IMR-90 (cell line): ENCODE results near the gene ABCC5. TPM values are rescaled to one million over a fixed set of nuclear protein-coding genes. Genes with fewer than 3 reads are reported as not detected.

Experiments
- ATAC-seq: fragments of 200-7000 bp; cut with Tn5 transposase; 2 replicates; pipeline ENCODE4 v1.9.1; 2020; ENCODE audit warnings: low read depth, mild to moderate bottlenecking, moderate library complexity
- BruUV-seq: library from RNA; stranded (reverse); fragments of 400-500 nt; replicated peaks from 2 replicates; lab custom pipeline; 2021; lab: Mats Ljungman, UMichigan
- CTCF ChIA-PET: fragments of 300-600 bp; formaldehyde crosslinking; extraction: SDS; loops from one replicate; lab custom pipeline; 2021; ENCODE audit warnings: antibody characterized with exemption; lab: Yijun Ruan, JAX
- POLR2A ChIA-PET: fragments of 300-600 bp; sonication (Branson Sonifier 250); formaldehyde crosslinking; loops from one replicate; lab custom pipeline; 2022; ENCODE audit warnings: antibody characterized with exemption; ENCODE audit not compliant: unreplicated experiment; lab: Charles Lee
- DNase-seq: peaks from one replicate; pipeline ENCODE4 v3.0.0; 2013
- H2AFZ ChIP-seq: replicated peaks from 2 replicates; pipeline ENCODE3; 2013; ENCODE audit warnings: low read length, mild to moderate bottlenecking; ENCODE audit not compliant: poor library complexity
- H2AK5ac ChIP-seq: 2 replicates; pipeline ENCODE4 v1.6.1; 2013; ENCODE audit warnings: low read depth, low read length, inconsistent platforms
- H2AK9ac ChIP-seq: replicated peaks from 2 replicates; pipeline ENCODE3; 2013; ENCODE audit warnings: mild to moderate bottlenecking, low read depth, low read length, moderate library complexity; ENCODE audit not compliant: poor library complexity
- H2BK120ac ChIP-seq: 2 replicates; pipeline ENCODE4 v1.6.1; 2013; ENCODE audit warnings: low read depth, low read length, inconsistent platforms
- H2BK15ac ChIP-seq: 3 replicates; pipeline ENCODE4 v1.6.1; 2013; ENCODE audit warnings: low read depth, low read length, inconsistent platforms
- H2BK20ac ChIP-seq: 2 replicates; pipeline ENCODE4 v1.6.1; 2013; ENCODE audit warnings: low read depth, mild to moderate bottlenecking, inconsistent platforms, low read length, moderate library complexity
- H2BK5ac ChIP-seq: 2 replicates; pipeline ENCODE4 v1.6.1; 2013; ENCODE audit warnings: mild to moderate bottlenecking, low read depth, low read length, inconsistent platforms; ENCODE audit not compliant: poor library complexity, severe bottlenecking
- H3K14ac ChIP-seq: replicated peaks from 2 replicates; pipeline ENCODE4 v1.6.1; 2013; ENCODE audit warnings: low read depth, low read length, inconsistent platforms
- H3K18ac ChIP-seq: 2 replicates; pipeline ENCODE4 v1.6.1; 2013; ENCODE audit warnings: low read depth, low read length, control low read depth
- H3K23ac ChIP-seq: 2 replicates; pipeline ENCODE4 v1.6.1; 2013; ENCODE audit warnings: low read depth, low read length, inconsistent platforms
- H3K27ac ChIP-seq: 2 replicates; pipeline ENCODE4 v1.5.1; 2013; ENCODE audit warnings: mild to moderate bottlenecking, control low read depth, low read length; ENCODE audit not compliant: insufficient read depth
- H3K27me3 ChIP-seq: 2 replicates; pipeline ENCODE4 v1.6.1; 2013; ENCODE audit warnings: low read length; ENCODE audit not compliant: control insufficient read depth, insufficient read depth
- H3K36me3 ChIP-seq: 2 replicates; pipeline ENCODE4 v1.6.1; 2013; ENCODE audit warnings: low read length, mixed read lengths; ENCODE audit not compliant: control insufficient read depth, insufficient read depth
- H3K4ac ChIP-seq: 2 replicates; pipeline ENCODE4 v1.6.1; 2013; ENCODE audit warnings: low read depth, low read length, inconsistent platforms
- H3K4me1 ChIP-seq: 2 replicates; pipeline ENCODE4 v1.6.1; 2013; ENCODE audit warnings: low read length, mixed read lengths; ENCODE audit not compliant: control insufficient read depth, insufficient read depth
- H3K4me2 ChIP-seq: 2 replicates; pipeline ENCODE4 v1.6.1; 2013; ENCODE audit warnings: low read depth, mild to moderate bottlenecking, control low read depth, low read length, moderate library complexity
- H3K4me3 ChIP-seq: 2 replicates; pipeline ENCODE4 v1.5.1; 2013; ENCODE audit warnings: low read depth, mild to moderate bottlenecking, control low read depth, low read length, moderate library complexity; ENCODE audit not compliant: insufficient read depth
- H3K56ac ChIP-seq: 2 replicates; pipeline ENCODE4 v1.6.1; 2013; ENCODE audit warnings: low read length, inconsistent platforms; ENCODE audit not compliant: insufficient read depth; ENCODE audit errors: extremely low read depth
- H3K79me1 ChIP-seq, 2 experiments: 2 replicates each; pipeline ENCODE4 v1.6.1; 2013; ENCODE audit warnings: low read length in 2 of 2, inconsistent platforms in 1 of 2, low read depth in 1 of 2
- H3K9ac ChIP-seq: 2 replicates; pipeline ENCODE4 v1.6.1; 2013; ENCODE audit warnings: low read depth, low read length, control low read depth
- H3K9me1 ChIP-seq: 2 replicates; pipeline ENCODE4 v1.6.1; 2013; ENCODE audit warnings: low read length, inconsistent platforms; ENCODE audit not compliant: insufficient read depth
- H3K9me3 ChIP-seq: 2 replicates; pipeline ENCODE4 v1.6.1; 2013; ENCODE audit warnings: low read length; ENCODE audit not compliant: control insufficient read depth, insufficient read depth
- H4K20me1 ChIP-seq: 2 replicates; pipeline ENCODE4 v1.6.1; 2013; ENCODE audit warnings: low read length, inconsistent platforms; ENCODE audit not compliant: insufficient read depth
- H4K5ac ChIP-seq: 2 replicates; pipeline ENCODE4 v1.6.1; 2013; ENCODE audit warnings: mild to moderate bottlenecking, low read depth, low read length, control low read depth
- H4K8ac ChIP-seq, 2 experiments: 2 replicates each; pipeline ENCODE4 v1.6.1; 2013; ENCODE audit warnings: low read depth in 2 of 2, low read length in 2 of 2, control low read depth in 1 of 2, inconsistent platforms in 1 of 2
- H4K91ac ChIP-seq: 2 replicates; pipeline ENCODE4 v1.6.1; 2013; ENCODE audit warnings: low read depth, low read length, inconsistent platforms; ENCODE audit not compliant: insufficient read depth
- CEBPB ChIP-seq: IDR thresholded peaks from 2 replicates; pipeline ENCODE4 v1.6.1; 2012; ENCODE audit warnings: low read depth, low read length, improper control_type of control experiment
- CHD1 ChIP-seq: IDR thresholded peaks from 2 replicates; pipeline ENCODE4 v1.6.1; 2012; ENCODE audit warnings: low read depth, low read length, improper control_type of control experiment
- FOS ChIP-seq: fragments of 150-350 bp; IDR thresholded peaks from 2 replicates; pipeline ENCODE4 v1.6.1; 2016; ENCODE audit warnings: low read depth, low read length
- RAD21 ChIP-seq: IDR thresholded peaks from 2 replicates; pipeline ENCODE4 v1.6.1; 2012; ENCODE audit warnings: low read length, improper control_type of control experiment
- RCOR1 ChIP-seq: IDR thresholded peaks from 2 replicates; pipeline ENCODE4 v1.6.1; 2012; ENCODE audit warnings: mild to moderate bottlenecking, low read length, improper control_type of control experiment; ENCODE audit not compliant: insufficient replicate concordance
- RFX5 ChIP-seq: IDR thresholded peaks from 2 replicates; pipeline ENCODE4 v1.8.0; 2012; ENCODE audit warnings: low read depth, mild to moderate bottlenecking, low read length, moderate library complexity
- WGBS, 2 experiments: methylation state at CpG; one replicate each; pipeline versions ENCODE4 v1.1.5 to v1.1.7; 2013; ENCODE audit warnings: missing lambda C conversion rate in 2 of 2; ENCODE audit not compliant: insufficient read length in 1 of 2; ENCODE audit errors: extremely low coverage in 2 of 2; 5-methylcytosine and 5-hydroxymethylcytosine counted together
- dilution Hi-C: fragments of 300-500 bp; cut with HindIII; formaldehyde crosslinking; loops from one replicate; pipeline ENCODE4 v1.14.3; 2018; ENCODE audit warnings: low sequenced_read_pairs; ENCODE audit not compliant: unreplicated experiment
- in situ Hi-C: fragments of 300-500 bp; cut with MboI; formaldehyde crosslinking; loops from 3 replicates; pipeline ENCODE4 v1.14.3; 2019; ENCODE audit warnings: low sequenced_read_pairs, inconsistent platforms, mixed read lengths
- intact Hi-C: fragments of 100-400 bp; cut with micrococcal nuclease; formaldehyde crosslinking; loops from 2 replicates; pipeline ENCODE4 v1.10.0; 2022
- polyA plus RNA-seq, 3 experiments: library from polyadenylated mRNA; depleted of rRNA; stranded (reverse); fragments of >200 nt; gene quantifications; 2 replicates each; pipeline ENCODE4 v1.2.3, GENCODE V29; 2012; ENCODE audit warnings: low replicate concordance in 1 of 3
- total RNA-seq: library from RNA; depleted of rRNA; stranded (reverse); fragments of >200 nt; gene quantifications from 2 replicates; pipeline ENCODE4 v1.2.3, GENCODE V29; 2012
- TF ChIP-seq, protein P1 (sequence below): fragments of 150-350 bp; IDR thresholded peaks from 2 replicates; pipeline ENCODE4 v1.6.1; 2016; ENCODE audit warnings: low read depth, mild to moderate bottlenecking, low read length, moderate library complexity, borderline replicate concordance

Gene ABCC5
- total and polyA plus RNA-seq, 2 of the 4 experiments (the other 2 are of a cell fraction) = 8.4 to 17.7 TPM

- DNase-seq (no peak), ATAC-seq (no peak)
- Histone ChIP-seq H3K9me1 (no peaks in the 10 kb centered on the region), H3K9me3 (no peaks in the 10 kb centered on the region), H2AFZ (no peak overlapping the region), H3K9ac (no peak overlapping the region), H3K36me3 (no peaks in the 10 kb centered on the region), H3K27me3 (peaks cover 32% of the 10 kb centered on the region), H2BK20ac (no peak overlapping the region), H2AK5ac (no peak overlapping the region), H2BK120ac (no peak overlapping the region), H2AK9ac (no peak overlapping the region), H3K23ac (no peak overlapping the region), H4K20me1 (no peaks in the 10 kb centered on the region), H4K91ac (no peak overlapping the region), H3K79me1 (no peaks in the 10 kb centered on the region), H3K27ac (no peak overlapping the region), H3K4me1 (no peaks in the 10 kb centered on the region), H3K4ac (no peak overlapping the region), H4K8ac (no peak overlapping the region), H3K4me3 (no peak overlapping the region), H3K18ac (no peak overlapping the region), H2BK15ac (no peak overlapping the region), H4K5ac (no peak overlapping the region), H3K14ac (no peak overlapping the region), H3K56ac (no peak overlapping the region), H2BK5ac (no peak overlapping the region), H3K4me2 (no peak overlapping the region)
- intact Hi-C loops = loop anchor here (5.0 kb wide), 1 partner anchor 281 kb away; no protein-coding TSS in a partner anchor
- TF ChIP-seq RCOR1 (no peak), RAD21 (no peak), CEBPB (no peak), FOS (no peak), RFX5 (no peak), CHD1 (no peak)
- TF ChIP-seq, protein P1, sequence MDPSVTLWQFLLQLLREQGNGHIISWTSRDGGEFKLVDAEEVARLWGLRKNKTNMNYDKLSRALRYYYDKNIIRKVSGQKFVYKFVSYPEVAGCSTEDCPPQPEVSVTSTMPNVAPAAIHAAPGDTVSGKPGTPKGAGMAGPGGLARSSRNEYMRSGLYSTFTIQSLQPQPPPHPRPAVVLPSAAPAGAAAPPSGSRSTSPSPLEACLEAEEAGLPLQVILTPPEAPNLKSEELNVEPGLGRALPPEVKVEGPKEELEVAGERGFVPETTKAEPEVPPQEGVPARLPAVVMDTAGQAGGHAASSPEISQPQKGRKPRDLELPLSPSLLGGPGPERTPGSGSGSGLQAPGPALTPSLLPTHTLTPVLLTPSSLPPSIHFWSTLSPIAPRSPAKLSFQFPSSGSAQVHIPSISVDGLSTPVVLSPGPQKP = no peak
- POLR2A ChIA-PET = interaction anchor here (0.8 kb wide), 1 partner anchor 122 kb away, joined by 3 read pairs; the partner anchor contains the start of gene ABCC5
- dilution Hi-C loops = no loop called here
- CTCF ChIA-PET = interaction anchor here (1.1 to 1.4 kb wide), 2 partner anchors 12 to 115 kb away, joined by 3 to 7 read pairs; partner anchors contain the start of gene PARL
- in situ Hi-C loops = loop anchor here (10.0 kb wide), 3 partner anchors 119 to 389 kb away; partner anchors contain the start of gene ABCC5
- WGBS, 2 experiments = no CpG with 5 or more reads among the region's 3 CpGs
- BruUV-seq = no TSS peak
Measured at GRCh38 chr3:183896184-183896583, 121.5 kb downstream of the ABCC5 start.
